ENCODE results near the gene SPP1.

DNA sequence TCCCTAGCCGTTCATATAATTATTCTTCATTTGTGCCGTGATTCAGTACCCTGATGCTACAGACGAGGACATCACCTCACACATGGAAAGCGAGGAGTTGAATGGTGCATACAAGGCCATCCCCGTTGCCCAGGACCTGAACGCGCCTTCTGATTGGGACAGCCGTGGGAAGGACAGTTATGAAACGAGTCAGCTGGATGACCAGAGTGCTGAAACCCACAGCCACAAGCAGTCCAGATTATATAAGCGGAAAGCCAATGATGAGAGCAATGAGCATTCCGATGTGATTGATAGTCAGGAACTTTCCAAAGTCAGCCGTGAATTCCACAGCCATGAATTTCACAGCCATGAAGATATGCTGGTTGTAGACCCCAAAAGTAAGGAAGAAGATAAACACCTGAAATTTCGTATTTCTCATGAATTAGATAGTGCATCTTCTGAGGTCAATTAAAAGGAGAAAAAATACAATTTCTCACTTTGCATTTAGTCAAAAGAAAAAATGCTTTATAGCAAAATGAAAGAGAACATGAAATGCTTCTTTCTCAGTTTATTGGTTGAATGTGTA lies 7.0 kb downstream of the SPP1 start:
- no peak for TF ChIP-seq CTCF (IDR thresholded peaks at IDR 0.05; ENCODE audit: borderline replicate concordance, extremely low read depth, low read length, poor library complexity, severe bottlenecking)
- no peak for TF ChIP-seq EZH2 (IDR thresholded peaks at IDR 0.05; ENCODE audit: borderline replicate concordance, low read depth, low read length, severe bottlenecking)
